Measurements from ENCODE around the gene TAAR6.

DNA sequence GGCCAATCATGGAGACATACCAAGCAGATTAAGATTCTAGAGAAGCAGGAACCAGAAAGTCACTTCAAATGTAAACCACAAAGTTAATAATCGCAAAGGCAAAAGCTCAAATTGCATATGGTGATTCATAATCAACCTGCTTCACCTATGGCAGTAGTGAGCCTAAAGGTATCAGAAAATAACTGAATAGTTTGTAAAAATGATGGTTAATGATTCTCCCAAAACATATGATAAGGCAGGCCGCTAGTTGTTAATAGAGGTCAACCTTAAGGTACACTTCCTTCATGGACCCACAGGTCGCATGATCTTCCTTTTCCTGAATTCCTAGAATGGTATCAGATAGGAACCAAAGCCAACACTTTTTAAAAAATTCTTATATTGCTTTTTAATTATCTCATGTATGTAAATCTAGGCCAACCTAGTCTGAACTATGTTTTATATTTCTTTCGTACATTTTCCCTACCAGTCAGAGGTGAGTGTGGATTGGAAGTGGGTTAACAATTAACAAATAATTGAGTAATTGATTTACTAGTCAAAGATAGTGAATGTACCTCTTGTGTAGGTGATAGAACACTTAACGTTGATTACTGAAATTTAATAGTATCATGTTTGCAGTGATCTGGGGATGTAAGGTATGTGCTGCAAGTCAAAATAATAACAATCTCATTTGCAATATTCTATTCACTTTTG lies 37.6 kb downstream of the TAAR6 start:
- no peak for TF ChIP-seq PBX3 (IDR thresholded peaks at IDR 0.05)
- TF ChIP-seq, protein P1, sequence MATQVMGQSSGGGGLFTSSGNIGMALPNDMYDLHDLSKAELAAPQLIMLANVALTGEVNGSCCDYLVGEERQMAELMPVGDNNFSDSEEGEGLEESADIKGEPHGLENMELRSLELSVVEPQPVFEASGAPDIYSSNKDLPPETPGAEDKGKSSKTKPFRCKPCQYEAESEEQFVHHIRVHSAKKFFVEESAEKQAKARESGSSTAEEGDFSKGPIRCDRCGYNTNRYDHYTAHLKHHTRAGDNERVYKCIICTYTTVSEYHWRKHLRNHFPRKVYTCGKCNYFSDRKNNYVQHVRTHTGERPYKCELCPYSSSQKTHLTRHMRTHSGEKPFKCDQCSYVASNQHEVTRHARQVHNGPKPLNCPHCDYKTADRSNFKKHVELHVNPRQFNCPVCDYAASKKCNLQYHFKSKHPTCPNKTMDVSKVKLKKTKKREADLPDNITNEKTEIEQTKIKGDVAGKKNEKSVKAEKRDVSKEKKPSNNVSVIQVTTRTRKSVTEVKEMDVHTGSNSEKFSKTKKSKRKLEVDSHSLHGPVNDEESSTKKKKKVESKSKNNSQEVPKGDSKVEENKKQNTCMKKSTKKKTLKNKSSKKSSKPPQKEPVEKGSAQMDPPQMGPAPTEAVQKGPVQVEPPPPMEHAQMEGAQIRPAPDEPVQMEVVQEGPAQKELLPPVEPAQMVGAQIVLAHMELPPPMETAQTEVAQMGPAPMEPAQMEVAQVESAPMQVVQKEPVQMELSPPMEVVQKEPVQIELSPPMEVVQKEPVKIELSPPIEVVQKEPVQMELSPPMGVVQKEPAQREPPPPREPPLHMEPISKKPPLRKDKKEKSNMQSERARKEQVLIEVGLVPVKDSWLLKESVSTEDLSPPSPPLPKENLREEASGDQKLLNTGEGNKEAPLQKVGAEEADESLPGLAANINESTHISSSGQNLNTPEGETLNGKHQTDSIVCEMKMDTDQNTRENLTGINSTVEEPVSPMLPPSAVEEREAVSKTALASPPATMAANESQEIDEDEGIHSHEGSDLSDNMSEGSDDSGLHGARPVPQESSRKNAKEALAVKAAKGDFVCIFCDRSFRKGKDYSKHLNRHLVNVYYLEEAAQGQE (IDR thresholded peaks at IDR 0.05) = no peak
- no peak for TF ChIP-seq CTCF (IDR thresholded peaks at IDR 0.05)
- TF ChIP-seq CHD4 (IDR thresholded peaks at IDR 0.05; ENCODE audit: borderline replicate concordance) = no peak
- TF ChIP-seq POLR2A (IDR thresholded peaks at IDR 0.05; ENCODE audit: low read length) = no peak
- TF ChIP-seq NR3C1 (IDR thresholded peaks at IDR 0.05) = no peak
- no peak for TF ChIP-seq RCOR1 (IDR thresholded peaks at IDR 0.05; ENCODE audit: low read depth, low read length)
- TF ChIP-seq ESRRA (IDR thresholded peaks at IDR 0.05; ENCODE audit: borderline replicate concordance, low read length) = no peak
- TF ChIP-seq, protein P2, sequence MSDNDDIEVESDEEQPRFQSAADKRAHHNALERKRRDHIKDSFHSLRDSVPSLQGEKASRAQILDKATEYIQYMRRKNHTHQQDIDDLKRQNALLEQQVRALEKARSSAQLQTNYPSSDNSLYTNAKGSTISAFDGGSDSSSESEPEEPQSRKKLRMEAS (IDR thresholded peaks at IDR 0.05) = no peak
- no peak for TF ChIP-seq JUNB (IDR thresholded peaks at IDR 0.05)
- TF ChIP-seq JUN (IDR thresholded peaks at IDR 0.05) = no peak
- no peak for TF ChIP-seq NPAS2 (CRISPR knock-in tag; IDR thresholded peaks at IDR 0.05; ENCODE audit: borderline replicate concordance)
- no peak for TF ChIP-seq PHF8 (IDR thresholded peaks at IDR 0.05; ENCODE audit: borderline replicate concordance, low read depth)
- TF ChIP-seq RNF2 (IDR thresholded peaks at IDR 0.05; ENCODE audit: borderline replicate concordance, low read depth) = no peak
